GM23338 (cell line): ENCODE data around the gene PAQR8. TPM values are rescaled to one million over a fixed set of nuclear protein-coding genes. Genes with fewer than 3 reads are reported as not detected.
A peak's percentile ranks its signal among the peaks of the same experiment; 100 is the strongest.

Experiments used
- ATAC-seq: fragments of 200-7000 bp; cut with Tn5 transposase; 3 replicates; pipeline ENCODE4 v1.9.1; 2020
- DNase-seq: peaks from one replicate; pipeline ENCODE4 v3.0.0-alpha.2; 2015; ENCODE audit warnings: low spot score
- H2AFZ ChIP-seq: fragments of 200-600 bp; sonication (generic); 2 replicates; pipeline ENCODE4 v1.8.0; 2016; ENCODE audit warnings: antibody characterized with exemption, mild to moderate bottlenecking, moderate library complexity
- H3F3A ChIP-seq: fragments of 200-600 bp; sonication (generic); replicated peaks from 2 replicates; pipeline ENCODE4 v1.8.0; 2017; ENCODE audit warnings: antibody characterized with exemption, mixed run types, low read depth
- H3K27ac ChIP-seq: fragments of 200-600 bp; sonication (generic); 2 replicates; pipeline ENCODE4 v1.6.1; 2016; ENCODE audit warnings: low read depth
- H3K27me3 ChIP-seq: fragments of 200-600 bp; sonication (generic); 2 replicates; pipeline ENCODE4 v1.8.0; 2016; ENCODE audit warnings: mild to moderate bottlenecking, mixed run types, moderate library complexity; ENCODE audit not compliant: insufficient read depth
- H3K36me3 ChIP-seq: fragments of 200-600 bp; sonication (generic); 2 replicates; pipeline ENCODE4 v1.8.0; 2016; ENCODE audit warnings: mild to moderate bottlenecking; ENCODE audit not compliant: insufficient read depth
- H3K4me1 ChIP-seq: fragments of 200-600 bp; sonication (generic); 2 replicates; pipeline ENCODE4 v1.8.0; 2016; ENCODE audit warnings: mild to moderate bottlenecking, moderate library complexity; ENCODE audit not compliant: insufficient read depth
- H3K4me2 ChIP-seq: fragments of 200-600 bp; sonication (generic); 2 replicates; pipeline ENCODE4 v1.7.1; 2017; ENCODE audit warnings: mixed run types
- H3K4me3 ChIP-seq: fragments of 200-600 bp; sonication (generic); 2 replicates; pipeline ENCODE4 v1.6.1; 2016; ENCODE audit warnings: mixed run types
- H3K79me2 ChIP-seq: fragments of 200-600 bp; sonication (generic); replicated peaks from 2 replicates; pipeline ENCODE4 v1.8.0; 2017; ENCODE audit warnings: mild to moderate bottlenecking; ENCODE audit not compliant: insufficient read depth
- H3K9me2 ChIP-seq: fragments of 200-600 bp; sonication (generic); 2 replicates; pipeline ENCODE4 v1.8.0; 2017; ENCODE audit not compliant: insufficient read depth
- H4K20me1 ChIP-seq: fragments of 200-600 bp; sonication (generic); replicated peaks from 2 replicates; pipeline ENCODE4 v1.8.0; 2017; ENCODE audit warnings: mild to moderate bottlenecking; ENCODE audit not compliant: insufficient read depth
- H3K27ac Mint-ChIP-seq: 2 replicates; pipeline ENCODE4 v1.8.0; 2020; ENCODE audit warnings: inconsistent platforms, mild to moderate bottlenecking, moderate library complexity, mixed read lengths
- H3K27me3 Mint-ChIP-seq: 3 replicates; pipeline ENCODE4 v1.8.0; 2022; ENCODE audit warnings: low read depth, mild to moderate bottlenecking, moderate library complexity, mixed read lengths, inconsistent platforms; ENCODE audit not compliant: insufficient read depth, poor library complexity
- H3K36me3 Mint-ChIP-seq: 3 replicates; pipeline ENCODE4 v1.8.0; 2021; ENCODE audit warnings: low read depth, mild to moderate bottlenecking, inconsistent platforms, moderate library complexity, mixed read lengths
- H3K4me1 Mint-ChIP-seq: 3 replicates; pipeline ENCODE4 v1.8.0; 2020; ENCODE audit warnings: mild to moderate bottlenecking, inconsistent platforms, mixed read lengths
- H3K4me3 Mint-ChIP-seq: 3 replicates; pipeline ENCODE4 v1.8.0; 2021; ENCODE audit warnings: moderate library complexity, mild to moderate bottlenecking, inconsistent platforms, mixed read lengths
- H3K9me3 Mint-ChIP-seq: 3 replicates; pipeline ENCODE4 v1.8.0; 2020; ENCODE audit warnings: moderate library complexity, mild to moderate bottlenecking, inconsistent platforms, mixed read lengths
- CREB1 ChIP-seq: fragments of 250-450 bp; sonication (Bioruptor Pico); IDR thresholded peaks from 2 replicates; pipeline ENCODE4 v1.5.0; 2020; ENCODE audit warnings: low read depth, mild to moderate bottlenecking, moderate library complexity
- CTCF ChIP-seq, 2 experiments: fragments of 200-600 bp in 1 of 2; sonication (generic) in 1 of 2; conservative IDR thresholded peaks; 2 replicates each; pipeline versions ENCODE4 v1.5.1 to v1.6.1; 2016 to 2017; ENCODE audit warnings: antibody characterized with exemption in 2 of 2, low read depth in 2 of 2, mild to moderate bottlenecking in 2 of 2, moderate library complexity in 1 of 2
- EZH2phosphoT487 ChIP-seq: fragments of 200-600 bp; sonication (generic); IDR thresholded peaks from one replicate; pipeline ENCODE4 v1.8.1; 2018; ENCODE audit warnings: antibody characterized with exemption; ENCODE audit not compliant: unreplicated experiment
- JUNB ChIP-seq: IDR thresholded peaks from one replicate; pipeline ENCODE4 v1.6.1; 2016; ENCODE audit warnings: antibody characterized with exemption; ENCODE audit not compliant: unreplicated experiment
- NANOG ChIP-seq: IDR thresholded peaks from 2 replicates; pipeline ENCODE4 v1.6.1; 2016; ENCODE audit warnings: antibody characterized with exemption, borderline replicate concordance
- POLR2AphosphoS5 ChIP-seq: IDR thresholded peaks from 2 replicates; pipeline ENCODE4 v1.6.1; 2016; ENCODE audit warnings: antibody characterized with exemption, low read depth
- ZNF114 ChIP-seq: fragments of 250-450 bp; sonication (Bioruptor Pico); IDR thresholded peaks from 2 replicates; pipeline ENCODE4 v1.5.0; 2020; ENCODE audit warnings: mild to moderate bottlenecking, moderate library complexity
- ZNF331 ChIP-seq: fragments of 250-450 bp; sonication (Bioruptor Pico); IDR thresholded peaks from 2 replicates; pipeline ENCODE4 v1.5.0; 2020; ENCODE audit warnings: low read depth, mild to moderate bottlenecking, moderate library complexity
- polyA plus RNA-seq: library from polyadenylated mRNA; unstranded; fragments of >200 nt; fragmentation: Nextera tagmentation; extraction: Ambion mirVana; gene quantifications from 2 replicates; pipeline ENCODE4 v1.2.1, GENCODE V29; 2016
- total RNA-seq: library from RNA; depleted of rRNA; stranded (reverse); fragments of >200 nt; shearing (Covaris generic); gene quantifications from 2 replicates; pipeline ENCODE4 v1.2.3, GENCODE V29; 2014
- TF ChIP-seq, protein P1 (sequence below): IDR thresholded peaks from 2 replicates; pipeline ENCODE4 v1.6.1; 2016; ENCODE audit warnings: antibody characterized with exemption
- TF ChIP-seq, protein P2 (sequence below): IDR thresholded peaks from one replicate; pipeline ENCODE4 v1.6.1; 2018; ENCODE audit warnings: antibody characterized with exemption; ENCODE audit not compliant: unreplicated experiment

The PAQR8 gene
- total and polyA plus RNA-seq, 2 experiments from 2014 or later = 3.6 to 11.2 TPM

DNA sequence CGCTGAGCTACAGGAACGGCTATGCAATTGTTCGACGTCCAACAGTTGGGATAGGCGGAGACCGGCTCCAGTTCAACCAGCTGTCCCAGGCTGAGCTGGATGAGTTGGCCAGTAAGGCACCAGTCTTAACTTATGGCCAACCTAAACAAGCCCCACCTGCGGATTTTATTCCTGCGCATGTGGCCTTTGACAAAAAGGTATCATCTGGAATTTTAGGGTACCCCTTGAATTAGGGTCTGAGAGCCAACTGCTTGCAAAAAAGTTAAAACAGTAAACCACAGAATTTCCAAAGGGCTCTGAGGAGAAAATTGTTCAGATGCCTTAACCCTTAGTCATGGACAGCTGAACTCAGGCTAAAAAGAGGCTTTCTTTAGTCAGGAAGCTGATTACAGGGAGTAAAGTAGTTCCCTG, 62.0 kb downstream of the PAQR8 start:
- H3K4me2 ChIP-seq = no peak overlapping the region
- no peaks in the 10 kb centered on the region for H3K79me2 ChIP-seq
- H3K4me3 ChIP-seq = no peak overlapping the region
- no peaks in the 10 kb centered on the region; the same call in 1 of the 2 replicates for H3K4me1 ChIP-seq
- no peaks in the 10 kb centered on the region for H3K36me3 Mint-ChIP-seq
- no peaks in the 10 kb centered on the region; the same call in 1 of the 2 replicates for H3K36me3 ChIP-seq
- no peak overlapping the region for H3K27ac Mint-ChIP-seq
- H3F3A ChIP-seq = no peaks in the 10 kb centered on the region
- peaks cover 7% of the 10 kb centered on the region for H3K27me3 Mint-ChIP-seq
- peaks cover 5% of the 10 kb centered on the region; the same call in 2 of the 3 replicates for H3K4me1 Mint-ChIP-seq
- H2AFZ ChIP-seq = no peak overlapping the region
- peak overlapping the region; percentile 14; the same call in 1 of the 2 replicates for H3K27ac ChIP-seq
- no peaks in the 10 kb centered on the region for H3K9me3 Mint-ChIP-seq
- DNase-seq (peak; percentile 52), ATAC-seq (no peak)
- H3K9me2 ChIP-seq = no peaks in the 10 kb centered on the region
- H3K27me3 ChIP-seq = no peaks in the 10 kb centered on the region
- no peak for TF ChIP-seq ZNF331 (CRISPR knock-in tag)
- no peak for TF ChIP-seq ZNF114
- no peak for TF ChIP-seq JUNB
- TF ChIP-seq CREB1 (CRISPR knock-in tag) = no peak
- TF ChIP-seq NANOG = no peak
- H3K4me3 Mint-ChIP-seq = no peak overlapping the region
- H4K20me1 ChIP-seq = no peaks in the 10 kb centered on the region

GRCh38 chr6:52424513-52424912, 62.6 kb downstream of the PAQR8 start:
- H3K4me2 ChIP-seq = no peak overlapping the region
- ATAC-seq = no peak
- no peak overlapping the region for H3K27ac Mint-ChIP-seq
- TF ChIP-seq NANOG = no peak
- TF ChIP-seq, protein P1, sequence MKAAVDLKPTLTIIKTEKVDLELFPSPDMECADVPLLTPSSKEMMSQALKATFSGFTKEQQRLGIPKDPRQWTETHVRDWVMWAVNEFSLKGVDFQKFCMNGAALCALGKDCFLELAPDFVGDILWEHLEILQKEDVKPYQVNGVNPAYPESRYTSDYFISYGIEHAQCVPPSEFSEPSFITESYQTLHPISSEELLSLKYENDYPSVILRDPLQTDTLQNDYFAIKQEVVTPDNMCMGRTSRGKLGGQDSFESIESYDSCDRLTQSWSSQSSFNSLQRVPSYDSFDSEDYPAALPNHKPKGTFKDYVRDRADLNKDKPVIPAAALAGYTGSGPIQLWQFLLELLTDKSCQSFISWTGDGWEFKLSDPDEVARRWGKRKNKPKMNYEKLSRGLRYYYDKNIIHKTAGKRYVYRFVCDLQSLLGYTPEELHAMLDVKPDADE = no peak
- no peak for TF ChIP-seq JUNB
- TF ChIP-seq POLR2AphosphoS5 = no peak
- no peak for TF ChIP-seq CREB1 (CRISPR knock-in tag)
- TF ChIP-seq, protein P2, sequence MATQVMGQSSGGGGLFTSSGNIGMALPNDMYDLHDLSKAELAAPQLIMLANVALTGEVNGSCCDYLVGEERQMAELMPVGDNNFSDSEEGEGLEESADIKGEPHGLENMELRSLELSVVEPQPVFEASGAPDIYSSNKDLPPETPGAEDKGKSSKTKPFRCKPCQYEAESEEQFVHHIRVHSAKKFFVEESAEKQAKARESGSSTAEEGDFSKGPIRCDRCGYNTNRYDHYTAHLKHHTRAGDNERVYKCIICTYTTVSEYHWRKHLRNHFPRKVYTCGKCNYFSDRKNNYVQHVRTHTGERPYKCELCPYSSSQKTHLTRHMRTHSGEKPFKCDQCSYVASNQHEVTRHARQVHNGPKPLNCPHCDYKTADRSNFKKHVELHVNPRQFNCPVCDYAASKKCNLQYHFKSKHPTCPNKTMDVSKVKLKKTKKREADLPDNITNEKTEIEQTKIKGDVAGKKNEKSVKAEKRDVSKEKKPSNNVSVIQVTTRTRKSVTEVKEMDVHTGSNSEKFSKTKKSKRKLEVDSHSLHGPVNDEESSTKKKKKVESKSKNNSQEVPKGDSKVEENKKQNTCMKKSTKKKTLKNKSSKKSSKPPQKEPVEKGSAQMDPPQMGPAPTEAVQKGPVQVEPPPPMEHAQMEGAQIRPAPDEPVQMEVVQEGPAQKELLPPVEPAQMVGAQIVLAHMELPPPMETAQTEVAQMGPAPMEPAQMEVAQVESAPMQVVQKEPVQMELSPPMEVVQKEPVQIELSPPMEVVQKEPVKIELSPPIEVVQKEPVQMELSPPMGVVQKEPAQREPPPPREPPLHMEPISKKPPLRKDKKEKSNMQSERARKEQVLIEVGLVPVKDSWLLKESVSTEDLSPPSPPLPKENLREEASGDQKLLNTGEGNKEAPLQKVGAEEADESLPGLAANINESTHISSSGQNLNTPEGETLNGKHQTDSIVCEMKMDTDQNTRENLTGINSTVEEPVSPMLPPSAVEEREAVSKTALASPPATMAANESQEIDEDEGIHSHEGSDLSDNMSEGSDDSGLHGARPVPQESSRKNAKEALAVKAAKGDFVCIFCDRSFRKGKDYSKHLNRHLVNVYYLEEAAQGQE = no peak
- TF ChIP-seq CTCF (conservative IDR thresholded peaks at IDR 0.05; ENCODE audit: low read depth in 2 of 2) = no peak
- TF ChIP-seq ZNF331 (CRISPR knock-in tag) = no peak
- no peak for TF ChIP-seq EZH2phosphoT487

More at GRCh38 chr6:52424513-52424912, 62.6 kb downstream of the PAQR8 start:
- Mint-ChIP-seq H3K36me3 (no peaks in the 10 kb centered on the region), H3K9me3 (no peaks in the 10 kb centered on the region), H3K4me3 (no peak overlapping the region), H3K27me3 (peaks cover 3% of the 10 kb centered on the region), H3K4me1 (no peaks in the 10 kb centered on the region)
- Histone ChIP-seq H3K36me3 (no peaks in the 10 kb centered on the region; the same call in 1 of the 2 replicates), H3K79me2 (no peaks in the 10 kb centered on the region), H3K27me3 (no peaks in the 10 kb centered on the region), H3K27ac (peak overlapping the region; percentile 14; the same call in 1 of the 2 replicates), H4K20me1 (no peaks in the 10 kb centered on the region), H3K4me1 (no peaks in the 10 kb centered on the region), H3K9me2 (no peaks in the 10 kb centered on the region), H3K4me3 (no peak overlapping the region), H3F3A (no peaks in the 10 kb centered on the region), H2AFZ (no peak overlapping the region)
- no peak for DNase-seq
